Endodermal cell (in vitro differentiated cells): ENCODE data around the gene FBLN5. TPM values are rescaled to one million over a fixed set of nuclear protein-coding genes. Genes with fewer than 3 reads are reported as not detected.

Experiments
- DNase-seq: peaks from one replicate; pipeline ENCODE4 v3.0.0-alpha.2; 2017
- H3K27ac ChIP-seq: 2 replicates; pipeline ENCODE4 v1.5.1; 2013; ENCODE audit warnings: mild to moderate bottlenecking, low read depth, low read length, moderate library complexity
- H3K27me3 ChIP-seq: 2 replicates; pipeline ENCODE4 v1.6.1; 2013; ENCODE audit warnings: mild to moderate bottlenecking, low read length, moderate library complexity; ENCODE audit not compliant: insufficient read depth, control insufficient read depth, poor library complexity, severe bottlenecking
- H3K36me3 ChIP-seq: 2 replicates; pipeline ENCODE4 v1.7.0; 2013; ENCODE audit warnings: mild to moderate bottlenecking, low read length, moderate library complexity; ENCODE audit not compliant: control insufficient read depth, insufficient read depth
- H3K4me1 ChIP-seq: one replicate; pipeline ENCODE4 v1.7.0; 2013; ENCODE audit warnings: low read length; ENCODE audit not compliant: control insufficient read depth, insufficient read depth
- H3K4me3 ChIP-seq: 2 replicates; pipeline ENCODE4 v1.5.1; 2013; ENCODE audit warnings: mild to moderate bottlenecking, low read length, moderate library complexity
- H3K9ac ChIP-seq: 2 replicates; pipeline ENCODE4 v1.6.1; 2013; ENCODE audit warnings: mild to moderate bottlenecking, low read length, moderate library complexity; ENCODE audit not compliant: poor library complexity, severe bottlenecking; ENCODE audit errors: extremely low read depth
- H3K9me3 ChIP-seq: 2 replicates; pipeline ENCODE4 v1.6.1; 2013; ENCODE audit warnings: mild to moderate bottlenecking, low read length, moderate library complexity; ENCODE audit not compliant: control insufficient read depth
- H3K27ac Mint-ChIP-seq: 2 replicates; pipeline ENCODE4 v1.8.0; 2020; ENCODE audit warnings: mixed read lengths
- H3K27me3 Mint-ChIP-seq: 2 replicates; pipeline ENCODE4 v1.8.0; 2021; ENCODE audit warnings: mild to moderate bottlenecking, mixed read lengths; ENCODE audit not compliant: insufficient read depth
- H3K36me3 Mint-ChIP-seq: 2 replicates; pipeline ENCODE4 v1.8.0; 2020; ENCODE audit warnings: low read depth, mixed read lengths
- H3K4me1 Mint-ChIP-seq: 2 replicates; pipeline ENCODE4 v1.8.0; 2020; ENCODE audit warnings: mixed read lengths
- H3K4me3 Mint-ChIP-seq: 2 replicates; pipeline ENCODE4 v1.8.0; 2020; ENCODE audit warnings: mild to moderate bottlenecking, moderate library complexity, mixed read lengths
- H3K9me3 Mint-ChIP-seq: 2 replicates; pipeline ENCODE4 v1.8.0; 2020; ENCODE audit warnings: mild to moderate bottlenecking, mixed read lengths
- WGBS, 2 experiments: methylation state at CpG; one replicate each; pipeline versions ENCODE4 v1.1.5 to v1.1.7; 2013; ENCODE audit warnings: missing lambda C conversion rate in 2 of 2, mixed read lengths in 1 of 2; ENCODE audit not compliant: insufficient coverage in 1 of 2, insufficient read length in 1 of 2; 5-methylcytosine and 5-hydroxymethylcytosine counted together
- total RNA-seq, 2 donors: library from RNA; stranded (reverse); fragmentation: NEBNext Ultra II Directional in 1 of 2; extraction: Animal tissue kit (Norgen Biotek cat#: 25700) in 1 of 2; gene quantifications; 2 replicates in 1 of 2; 3 replicates in 1 of 2; pipeline ENCODE4 v1.2.1, GENCODE V29; 2021
- TF ChIP-seq, protein P1 (sequence below): fragments of 200-600 bp; sonication (generic); conservative IDR thresholded peaks from 2 replicates; pipeline ENCODE4 v1.5.0; 2021; ENCODE audit warnings: antibody characterized with exemption, mild to moderate bottlenecking

Gene FBLN5
- total RNA-seq, 2 donors from 2014 or later, result 4.0 to 4.8 TPM

DNA sequence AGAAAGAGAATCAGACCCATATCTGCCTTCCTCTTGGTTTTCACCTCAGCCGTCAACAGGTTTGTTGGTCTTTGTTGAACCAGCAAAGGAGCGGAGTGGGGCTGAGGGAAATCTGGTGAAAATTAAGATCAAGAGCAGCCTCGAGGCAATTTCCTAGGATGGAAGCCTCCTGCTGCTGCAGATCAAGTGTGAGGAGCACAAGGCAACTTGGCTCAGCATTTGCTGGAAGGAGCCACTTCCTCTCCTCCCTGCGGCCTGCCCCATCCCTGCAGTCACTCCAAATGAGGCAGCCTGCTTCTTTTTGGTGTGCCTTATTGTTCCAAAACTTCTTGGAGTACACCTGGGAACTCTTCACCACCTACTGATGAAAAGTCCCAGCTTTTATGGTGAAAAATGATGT, 85.1 kb downstream of the FBLN5 start:
- H3K27me3 Mint-ChIP-seq, result peaks cover 14% of the 10 kb centered on the region
- H3K4me1 Mint-ChIP-seq, result peaks cover 22% of the 10 kb centered on the region
- Histone ChIP-seq H3K4me1 (no peaks in the 10 kb centered on the region), H3K27ac (no peak overlapping the region), H3K9me3 (no peaks in the 10 kb centered on the region), H3K27me3 (no peaks in the 10 kb centered on the region), H3K4me3 (no peak overlapping the region), H3K9ac (no peak overlapping the region), H3K36me3 (no peaks in the 10 kb centered on the region)
- peaks cover 4% of the 10 kb centered on the region for H3K36me3 Mint-ChIP-seq
- no peak overlapping the region for H3K27ac Mint-ChIP-seq
- no peak for DNase-seq
- H3K9me3 Mint-ChIP-seq, result peaks cover under 1% of the 10 kb centered on the region
- WGBS, 2 experiments, result 84% methylated on average over 3 to 4 of the region's 4 CpGs
- TF ChIP-seq, protein P1, sequence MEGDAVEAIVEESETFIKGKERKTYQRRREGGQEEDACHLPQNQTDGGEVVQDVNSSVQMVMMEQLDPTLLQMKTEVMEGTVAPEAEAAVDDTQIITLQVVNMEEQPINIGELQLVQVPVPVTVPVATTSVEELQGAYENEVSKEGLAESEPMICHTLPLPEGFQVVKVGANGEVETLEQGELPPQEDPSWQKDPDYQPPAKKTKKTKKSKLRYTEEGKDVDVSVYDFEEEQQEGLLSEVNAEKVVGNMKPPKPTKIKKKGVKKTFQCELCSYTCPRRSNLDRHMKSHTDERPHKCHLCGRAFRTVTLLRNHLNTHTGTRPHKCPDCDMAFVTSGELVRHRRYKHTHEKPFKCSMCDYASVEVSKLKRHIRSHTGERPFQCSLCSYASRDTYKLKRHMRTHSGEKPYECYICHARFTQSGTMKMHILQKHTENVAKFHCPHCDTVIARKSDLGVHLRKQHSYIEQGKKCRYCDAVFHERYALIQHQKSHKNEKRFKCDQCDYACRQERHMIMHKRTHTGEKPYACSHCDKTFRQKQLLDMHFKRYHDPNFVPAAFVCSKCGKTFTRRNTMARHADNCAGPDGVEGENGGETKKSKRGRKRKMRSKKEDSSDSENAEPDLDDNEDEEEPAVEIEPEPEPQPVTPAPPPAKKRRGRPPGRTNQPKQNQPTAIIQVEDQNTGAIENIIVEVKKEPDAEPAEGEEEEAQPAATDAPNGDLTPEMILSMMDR, result no peak
- no peak overlapping the region for H3K4me3 Mint-ChIP-seq

DNA sequence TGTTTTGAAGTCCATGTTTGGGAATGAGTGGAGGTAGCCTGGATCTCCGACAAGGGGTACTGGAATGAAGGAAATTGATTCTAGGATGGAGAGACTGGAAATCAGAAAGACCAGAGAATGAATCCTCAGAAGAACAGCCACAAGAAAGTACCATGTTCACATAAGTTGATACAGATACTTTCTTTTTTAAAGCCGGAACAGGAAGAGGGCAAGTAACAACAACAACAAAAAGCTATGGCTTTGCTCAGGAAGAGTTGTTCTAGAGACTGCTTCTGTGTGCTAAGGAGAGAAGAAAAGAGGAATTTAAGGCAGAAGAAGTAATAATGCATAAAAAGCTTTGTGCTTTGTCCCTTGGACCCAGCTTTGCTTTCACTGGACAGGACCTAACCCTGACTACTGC, 86.4 kb downstream of the FBLN5 start:
- H3K27ac Mint-ChIP-seq, result no peak overlapping the region
- no peaks in the 10 kb centered on the region for H3K9me3 Mint-ChIP-seq
- Histone ChIP-seq H3K27ac (no peak overlapping the region), H3K4me1 (no peaks in the 10 kb centered on the region), H3K36me3 (no peaks in the 10 kb centered on the region), H3K4me3 (no peak overlapping the region), H3K9me3 (no peaks in the 10 kb centered on the region), H3K9ac (no peak overlapping the region), H3K27me3 (no peaks in the 10 kb centered on the region)
- TF ChIP-seq, protein P1, result no peak
- no peak overlapping the region for H3K4me3 Mint-ChIP-seq
- H3K27me3 Mint-ChIP-seq, result peaks cover 6% of the 10 kb centered on the region
- H3K4me1 Mint-ChIP-seq, result peaks cover 22% of the 10 kb centered on the region
- no peak for DNase-seq
- H3K36me3 Mint-ChIP-seq, result no peaks in the 10 kb centered on the region
- 86 to 94% methylated on average over 1 to 2 of the region's 2 CpGs for WGBS, 2 experiments

DNA sequence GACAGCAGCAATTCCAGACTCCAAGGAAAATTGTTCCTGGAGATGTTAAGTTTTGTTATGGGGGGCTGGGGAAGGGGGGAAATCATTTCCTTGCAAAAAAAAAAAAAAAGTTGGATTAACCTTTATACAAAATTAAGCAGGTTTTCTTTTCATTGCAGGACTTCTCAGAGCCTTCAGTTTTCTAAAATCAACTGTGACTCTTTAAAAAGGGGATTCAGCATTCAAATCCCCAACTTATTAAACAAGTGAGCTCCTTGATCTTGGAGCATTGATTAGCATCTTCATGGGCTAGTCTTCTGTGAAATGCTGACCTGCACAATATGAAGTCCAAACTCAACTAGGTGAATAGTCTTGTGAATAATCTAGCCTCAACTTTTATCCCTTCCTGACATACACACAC, 87.3 kb downstream of the FBLN5 start:
- no peaks in the 10 kb centered on the region for H3K9me3 ChIP-seq
- Mint-ChIP-seq H3K27me3 (peaks cover 6% of the 10 kb centered on the region), H3K36me3 (no peaks in the 10 kb centered on the region), H3K27ac (no peak overlapping the region), H3K4me1 (peaks cover 22% of the 10 kb centered on the region), H3K4me3 (no peak overlapping the region), H3K9me3 (no peaks in the 10 kb centered on the region)
- no peaks in the 10 kb centered on the region for H3K4me1 ChIP-seq
- TF ChIP-seq, protein P1, result no peak
- no peaks in the 10 kb centered on the region for H3K27me3 ChIP-seq
- H3K9ac ChIP-seq, result no peak overlapping the region
- no peak for DNase-seq
- H3K27ac ChIP-seq, result no peak overlapping the region
- H3K4me3 ChIP-seq, result no peak overlapping the region
- H3K36me3 ChIP-seq, result no peaks in the 10 kb centered on the region
